ENCODE results near the gene SRSF7.

DNA sequence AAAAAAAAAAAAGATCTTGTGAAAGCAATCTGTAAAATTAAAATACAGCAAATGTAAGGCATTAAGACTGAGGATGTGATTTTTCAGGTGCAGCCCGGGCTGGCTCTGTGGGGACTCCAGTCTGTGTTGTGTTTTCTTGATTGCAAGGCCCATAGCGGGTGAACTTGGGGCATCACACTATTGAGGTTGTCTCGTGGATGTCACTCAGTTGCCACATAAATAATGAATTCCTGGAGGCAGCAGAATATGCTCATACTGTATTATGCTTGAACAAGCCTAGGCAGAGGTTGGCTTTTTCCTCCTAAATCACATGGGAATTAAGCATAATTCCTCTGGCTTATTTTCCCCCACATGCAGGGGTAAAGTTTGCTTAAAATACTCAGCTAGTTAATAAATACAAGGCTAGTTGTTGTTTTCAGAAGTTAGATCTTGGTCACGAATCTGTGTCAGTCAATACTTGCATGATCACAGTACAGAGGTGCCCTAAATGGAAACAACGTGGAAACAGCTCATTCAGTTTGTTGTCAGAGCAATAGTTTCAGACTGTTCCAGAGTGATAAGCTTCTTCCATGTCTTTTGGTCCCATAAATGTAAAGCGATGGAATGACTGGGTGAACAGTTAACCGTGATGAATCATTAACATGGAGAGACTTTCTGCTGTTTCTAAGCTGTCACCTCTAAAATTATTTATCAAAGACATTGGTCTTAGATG is 43.2 kb upstream of the SRSF7 start:
- no peak for TF ChIP-seq POLR2A (IDR thresholded peaks at IDR 0.05; ENCODE audit: low read depth)
- TF ChIP-seq POLR2AphosphoS5 (IDR thresholded peaks at IDR 0.05) = no peak
- TF ChIP-seq, protein P1, sequence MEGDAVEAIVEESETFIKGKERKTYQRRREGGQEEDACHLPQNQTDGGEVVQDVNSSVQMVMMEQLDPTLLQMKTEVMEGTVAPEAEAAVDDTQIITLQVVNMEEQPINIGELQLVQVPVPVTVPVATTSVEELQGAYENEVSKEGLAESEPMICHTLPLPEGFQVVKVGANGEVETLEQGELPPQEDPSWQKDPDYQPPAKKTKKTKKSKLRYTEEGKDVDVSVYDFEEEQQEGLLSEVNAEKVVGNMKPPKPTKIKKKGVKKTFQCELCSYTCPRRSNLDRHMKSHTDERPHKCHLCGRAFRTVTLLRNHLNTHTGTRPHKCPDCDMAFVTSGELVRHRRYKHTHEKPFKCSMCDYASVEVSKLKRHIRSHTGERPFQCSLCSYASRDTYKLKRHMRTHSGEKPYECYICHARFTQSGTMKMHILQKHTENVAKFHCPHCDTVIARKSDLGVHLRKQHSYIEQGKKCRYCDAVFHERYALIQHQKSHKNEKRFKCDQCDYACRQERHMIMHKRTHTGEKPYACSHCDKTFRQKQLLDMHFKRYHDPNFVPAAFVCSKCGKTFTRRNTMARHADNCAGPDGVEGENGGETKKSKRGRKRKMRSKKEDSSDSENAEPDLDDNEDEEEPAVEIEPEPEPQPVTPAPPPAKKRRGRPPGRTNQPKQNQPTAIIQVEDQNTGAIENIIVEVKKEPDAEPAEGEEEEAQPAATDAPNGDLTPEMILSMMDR (IDR thresholded peaks at IDR 0.05) = no peak
- TF ChIP-seq EP300 (IDR thresholded peaks at IDR 0.05) = no peak

Measured in esophagus muscularis mucosa (tissue), 4 donors.